A204.1 (cell line): ENCODE results near the gene PKP4.

ENCODE experiments used
- FAIRE-seq: peaks from 2 replicates; lab custom pipeline; 2012; peaks lifted over from hg19 to GRCh38; lab: Jason Lieb, UNC

PKP4 gene

DNA sequence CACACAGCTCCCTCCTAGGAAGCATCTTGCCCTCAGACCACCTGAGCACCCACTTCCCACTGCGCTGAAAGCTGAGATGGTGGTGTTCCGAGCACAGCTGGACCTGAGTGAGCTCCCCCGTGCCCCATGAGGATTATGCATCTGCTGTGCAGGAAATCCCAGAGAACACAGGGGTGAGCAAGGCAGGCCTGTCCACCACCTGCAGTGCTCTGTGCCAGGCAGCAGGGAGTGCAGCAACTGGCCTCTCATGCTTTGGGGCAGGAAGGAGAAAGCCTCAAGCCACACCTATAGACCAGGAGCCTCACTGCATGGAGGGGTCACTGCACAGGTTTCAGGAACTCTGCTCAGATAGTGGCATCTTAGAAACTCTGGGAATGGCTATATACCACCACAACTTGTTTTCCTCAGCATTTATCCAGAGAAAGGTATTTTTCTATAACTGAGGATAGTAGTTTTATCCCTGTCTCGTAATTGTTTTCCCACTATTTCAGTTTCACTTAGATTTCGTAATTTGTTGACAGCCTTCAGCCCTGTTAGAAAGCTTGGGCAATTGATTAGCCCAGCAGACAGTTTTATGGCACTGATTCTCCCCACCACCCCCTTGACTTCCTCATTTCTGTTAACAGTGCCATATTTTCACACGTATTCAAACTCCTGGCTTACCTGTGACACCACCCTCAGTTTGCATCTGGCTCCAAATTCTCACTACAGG is 194.1 kb downstream of the PKP4 start:
- no peak for FAIRE-seq

DNA sequence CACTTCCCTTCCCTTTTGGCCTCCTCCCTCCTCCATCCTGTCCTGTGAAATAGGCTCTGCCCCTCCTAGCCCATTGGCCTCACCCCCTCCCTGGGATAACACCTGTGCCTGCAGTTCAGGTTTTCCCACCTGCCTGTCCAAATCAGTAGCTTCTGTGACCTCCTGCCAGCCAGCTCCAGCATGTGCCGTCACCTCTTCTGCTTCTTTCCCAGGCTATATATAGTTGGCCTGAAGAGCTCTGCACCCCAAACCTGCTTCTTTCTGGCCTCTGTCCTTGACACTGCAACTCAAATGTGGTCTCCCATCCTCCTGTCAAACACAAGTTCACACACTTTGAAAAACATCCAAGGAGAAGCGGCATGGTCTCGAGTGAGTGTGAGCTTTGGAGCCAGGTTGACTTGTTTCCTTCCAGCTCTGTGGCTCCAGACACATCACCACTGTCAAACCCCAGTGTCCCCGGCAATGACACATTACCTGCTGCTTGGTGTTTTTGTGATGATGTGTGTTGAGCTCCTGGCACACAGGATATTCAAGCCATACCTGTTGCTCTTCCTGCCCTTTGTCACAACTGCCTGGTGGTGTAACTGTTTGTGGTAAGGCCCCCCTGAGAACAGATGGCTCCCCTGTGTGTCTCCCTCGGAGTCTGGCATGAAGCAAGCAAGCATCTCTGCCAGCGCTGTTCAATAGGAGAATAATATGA is 194.8 kb downstream of the PKP4 start:
- FAIRE-seq, result no peak

DNA sequence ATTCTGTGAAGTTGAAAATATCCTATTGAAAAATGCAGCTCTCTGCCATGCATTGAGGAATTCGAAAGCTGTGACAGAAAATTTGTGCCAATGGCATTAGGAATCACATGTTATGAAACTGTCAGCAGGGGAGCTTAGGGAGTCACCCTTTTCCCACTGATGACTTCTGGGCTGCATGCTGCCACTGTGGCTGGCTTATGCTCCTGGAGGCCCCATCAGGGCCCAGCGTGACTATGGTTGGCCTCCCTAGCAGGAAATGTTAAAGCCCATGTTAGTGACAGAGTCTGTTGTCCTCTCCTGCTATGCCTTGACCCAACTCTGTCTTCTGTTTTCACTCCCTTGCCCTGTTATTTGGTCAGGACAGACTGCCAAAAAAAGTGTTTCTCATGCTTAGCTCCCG is 198.9 kb downstream of the PKP4 start:
- FAIRE-seq, result no peak

DNA sequence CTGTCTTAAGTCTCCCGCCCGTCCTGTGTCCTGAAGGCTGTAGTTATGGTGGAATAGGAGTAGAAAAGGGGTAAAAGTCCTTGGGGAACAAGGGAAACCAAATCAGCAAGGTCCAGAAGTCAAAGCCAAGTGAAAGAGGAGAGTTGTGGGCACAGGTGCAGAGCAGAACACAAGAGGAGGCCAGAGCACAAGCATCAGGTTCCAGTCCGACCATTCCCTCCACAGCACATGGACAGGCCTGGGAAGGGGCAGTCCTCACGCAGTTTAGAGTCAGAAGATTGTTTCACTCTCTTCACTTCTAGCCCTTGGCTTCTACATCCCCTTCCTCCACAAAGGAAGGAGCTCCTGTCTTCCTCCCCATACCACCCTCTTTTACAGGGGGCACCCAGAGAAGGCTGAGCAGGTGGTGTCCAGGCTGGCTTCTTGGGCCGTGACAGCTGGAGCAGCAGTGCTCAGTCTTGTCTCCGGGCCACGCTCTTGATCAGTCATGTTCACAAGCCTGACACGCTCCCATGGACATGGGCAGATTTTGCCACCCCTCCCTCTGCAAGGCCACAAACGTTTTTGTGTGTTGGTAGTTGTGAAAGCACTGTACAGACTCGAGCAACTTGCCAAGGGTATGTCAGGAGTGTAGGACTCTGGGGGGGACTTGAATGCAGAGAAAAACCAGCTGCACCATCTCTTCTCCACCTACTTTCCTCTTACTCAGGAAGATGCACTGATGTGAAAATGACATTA is 199.9 kb downstream of the PKP4 start:
- FAIRE-seq, result no peak

DNA sequence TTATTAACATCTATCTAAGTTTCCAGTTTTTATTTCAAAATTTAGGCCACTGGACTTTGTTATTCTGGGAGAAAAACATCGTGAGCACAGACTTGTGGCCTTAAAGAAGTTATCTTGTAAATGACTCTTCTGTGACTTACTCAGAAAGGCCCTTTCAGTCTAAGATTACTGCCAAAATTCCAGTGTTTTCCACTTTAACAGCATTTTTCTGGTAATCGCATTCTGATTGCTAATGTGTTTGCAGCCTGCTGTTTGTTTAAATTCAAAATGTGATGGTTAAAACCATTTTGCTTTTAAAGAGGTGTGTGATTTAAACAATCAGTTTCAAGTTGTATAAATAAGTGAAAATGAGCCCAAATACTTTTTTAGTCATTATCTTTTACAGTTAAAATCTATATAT is 201.6 kb downstream of the PKP4 start:
- no peak for FAIRE-seq

DNA sequence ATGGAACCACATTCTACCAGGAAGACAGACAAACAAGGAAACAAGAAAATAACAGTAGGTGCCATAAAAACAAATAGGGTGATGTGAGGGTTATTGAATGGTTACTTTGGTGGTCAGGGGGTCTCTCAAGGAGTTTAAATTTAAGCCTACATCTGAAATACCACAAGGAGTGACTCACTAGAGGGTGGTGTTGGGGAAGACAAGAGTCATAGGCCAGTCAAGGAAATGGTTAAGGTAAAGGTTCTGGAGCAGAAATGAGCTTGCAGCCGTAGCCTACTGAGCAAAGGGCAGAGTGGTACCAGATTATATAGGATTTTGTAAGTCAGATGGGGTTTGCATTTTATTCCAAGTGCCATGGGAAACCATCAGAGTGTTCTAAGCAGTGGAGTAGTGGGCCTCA is 202.7 kb downstream of the PKP4 start:
- no peak for FAIRE-seq

DNA sequence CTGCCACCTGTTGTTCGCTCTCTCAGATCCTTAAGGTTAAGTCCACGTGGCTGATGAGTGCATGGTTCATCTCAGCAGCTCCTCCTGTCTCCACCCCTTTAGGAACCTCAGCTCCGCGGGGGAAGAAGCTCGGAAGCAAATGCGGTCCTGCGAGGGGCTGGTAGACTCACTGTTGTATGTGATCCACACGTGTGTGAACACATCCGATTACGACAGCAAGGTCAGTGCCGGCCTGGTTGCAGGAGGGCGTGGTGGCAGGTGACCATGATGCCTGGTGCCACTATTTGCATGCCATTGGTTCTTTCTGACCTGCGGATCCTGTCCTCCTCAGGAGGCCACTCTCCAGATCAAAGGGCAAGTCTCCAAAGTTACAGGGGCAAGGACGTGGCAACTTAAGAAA is 204.5 kb downstream of the PKP4 start:
- FAIRE-seq, result no peak

DNA sequence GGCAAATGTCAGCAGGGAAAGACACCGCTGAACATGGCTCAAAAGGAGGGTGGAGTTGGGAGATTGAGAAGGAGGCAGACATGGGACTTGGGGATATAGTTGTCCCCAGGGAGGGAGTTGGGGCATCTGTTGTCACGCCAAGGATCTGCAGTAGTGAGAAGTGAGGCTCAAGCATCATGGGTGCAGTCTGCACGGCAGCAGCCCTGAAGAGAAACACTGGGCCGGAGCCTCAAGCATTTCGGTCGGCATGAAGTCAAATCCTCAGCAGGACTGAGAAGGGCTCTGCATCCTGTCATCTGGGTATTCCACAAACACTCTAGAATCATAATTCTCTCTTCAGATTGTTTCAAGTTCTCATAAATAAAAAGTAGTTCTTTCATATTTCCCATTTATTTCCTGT is 205.7 kb downstream of the PKP4 start:
- FAIRE-seq, result no peak

DNA sequence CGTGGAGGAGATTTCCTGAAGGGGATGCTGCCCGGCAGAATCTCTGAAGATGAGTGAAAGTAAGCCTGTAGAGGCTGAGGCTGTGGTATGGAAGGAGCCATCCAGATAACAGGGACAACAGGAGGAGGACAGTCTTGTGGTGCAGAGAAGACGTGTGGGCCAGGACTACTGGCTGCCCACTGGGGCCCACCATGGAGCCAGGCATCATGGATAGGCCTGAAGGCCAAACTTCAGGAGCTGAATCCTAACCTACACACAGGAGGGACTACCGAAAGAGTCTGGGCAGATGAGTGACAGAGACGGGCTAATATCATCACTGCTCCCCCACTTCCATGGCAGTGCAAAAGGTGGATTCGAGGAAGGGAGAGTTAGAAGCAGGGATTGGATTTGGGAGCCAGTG is 207.0 kb downstream of the PKP4 start:
- FAIRE-seq, result no peak

DNA sequence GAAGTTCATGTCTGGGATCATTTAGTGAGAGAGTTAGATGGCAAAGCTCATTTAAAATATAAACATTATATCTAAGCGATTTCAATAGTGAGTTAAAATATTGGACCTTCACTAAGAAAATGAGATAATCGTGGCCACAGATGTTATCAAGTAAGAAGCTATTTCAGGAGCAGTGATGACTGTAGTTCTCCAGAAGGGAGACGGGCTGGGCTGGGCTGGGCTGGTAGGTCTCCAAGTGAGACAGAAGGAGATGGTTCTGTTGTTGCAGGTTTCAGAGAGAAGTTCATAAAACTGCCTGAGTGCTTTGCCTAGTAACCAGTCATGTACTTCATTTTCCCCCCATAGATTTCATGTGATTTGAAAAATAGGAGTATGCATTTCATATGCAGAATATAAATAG is 208.2 kb downstream of the PKP4 start:
- FAIRE-seq, result no peak

DNA sequence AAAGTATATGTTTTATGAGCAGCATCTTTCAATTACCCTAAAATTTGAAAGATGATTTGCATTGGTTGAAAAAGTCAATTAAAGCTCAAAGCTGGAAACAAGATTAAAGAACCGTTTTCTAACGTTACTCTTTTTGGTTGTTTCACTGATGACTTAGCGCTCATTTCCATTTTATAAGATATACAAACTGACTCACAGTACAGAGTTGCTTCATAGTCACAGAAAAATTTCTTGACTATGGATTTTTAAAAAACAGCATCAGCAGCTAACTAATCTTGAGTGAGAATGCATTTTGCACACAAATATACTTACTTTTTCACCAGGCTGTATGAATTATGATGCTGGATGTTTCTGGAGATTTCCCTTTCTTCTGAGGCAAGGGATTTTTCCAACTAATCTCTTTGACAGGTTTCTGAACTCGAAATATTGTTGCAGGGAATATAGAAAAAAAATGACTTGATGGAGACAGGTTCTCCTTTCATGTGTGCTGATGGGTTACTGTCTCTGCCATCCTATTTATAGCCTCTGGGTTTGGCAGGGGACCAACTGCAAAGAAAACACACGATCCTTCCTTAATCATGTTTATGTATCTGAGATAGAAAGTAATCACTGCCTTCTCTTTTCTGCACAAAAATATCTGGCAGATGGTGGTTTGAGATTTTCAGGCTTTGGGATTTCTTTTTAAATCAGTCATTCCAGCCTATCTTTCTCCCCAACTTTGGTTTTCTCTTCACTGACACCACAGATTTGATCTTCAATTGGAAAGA is 209.0 kb downstream of the PKP4 start:
- no peak for FAIRE-seq

DNA sequence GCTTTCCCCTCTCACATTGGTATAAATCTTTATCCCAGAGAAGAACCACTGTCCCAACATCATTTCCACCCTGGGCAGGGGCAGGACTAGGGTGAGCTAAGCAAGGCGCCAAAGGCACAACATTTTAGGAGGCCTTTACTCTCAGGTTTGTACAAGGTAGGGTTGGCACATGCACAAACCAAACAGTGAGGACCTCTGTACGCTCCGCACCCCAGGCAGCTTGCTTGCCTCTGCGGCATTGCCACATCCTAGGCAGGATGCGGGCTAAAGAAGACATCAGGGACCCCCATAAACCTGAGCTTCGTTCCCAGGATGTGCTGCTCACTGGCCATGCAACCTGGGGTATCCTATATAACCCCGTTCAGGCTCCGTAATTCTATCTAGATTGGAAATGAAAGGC is 210.2 kb downstream of the PKP4 start:
- FAIRE-seq, result no peak

DNA sequence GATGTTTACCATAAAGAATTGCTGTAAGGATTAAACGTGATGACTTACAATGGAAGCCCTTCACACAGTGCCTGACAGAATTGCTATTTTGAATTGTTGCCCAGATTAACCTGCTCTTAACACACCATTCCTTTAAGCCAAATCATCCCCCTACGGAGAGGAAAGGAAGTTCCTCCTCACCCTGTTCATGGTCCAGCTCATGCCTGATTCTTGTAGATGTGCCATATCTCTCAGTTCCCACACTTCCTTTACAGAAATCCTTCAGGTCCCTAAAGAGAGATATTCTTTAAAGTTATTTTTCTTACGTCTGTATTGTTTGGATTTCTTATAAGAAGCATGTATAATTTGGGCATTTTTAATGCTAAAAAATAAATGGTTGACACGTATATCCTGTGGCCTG is 210.8 kb downstream of the PKP4 start:
- FAIRE-seq, result no peak

DNA sequence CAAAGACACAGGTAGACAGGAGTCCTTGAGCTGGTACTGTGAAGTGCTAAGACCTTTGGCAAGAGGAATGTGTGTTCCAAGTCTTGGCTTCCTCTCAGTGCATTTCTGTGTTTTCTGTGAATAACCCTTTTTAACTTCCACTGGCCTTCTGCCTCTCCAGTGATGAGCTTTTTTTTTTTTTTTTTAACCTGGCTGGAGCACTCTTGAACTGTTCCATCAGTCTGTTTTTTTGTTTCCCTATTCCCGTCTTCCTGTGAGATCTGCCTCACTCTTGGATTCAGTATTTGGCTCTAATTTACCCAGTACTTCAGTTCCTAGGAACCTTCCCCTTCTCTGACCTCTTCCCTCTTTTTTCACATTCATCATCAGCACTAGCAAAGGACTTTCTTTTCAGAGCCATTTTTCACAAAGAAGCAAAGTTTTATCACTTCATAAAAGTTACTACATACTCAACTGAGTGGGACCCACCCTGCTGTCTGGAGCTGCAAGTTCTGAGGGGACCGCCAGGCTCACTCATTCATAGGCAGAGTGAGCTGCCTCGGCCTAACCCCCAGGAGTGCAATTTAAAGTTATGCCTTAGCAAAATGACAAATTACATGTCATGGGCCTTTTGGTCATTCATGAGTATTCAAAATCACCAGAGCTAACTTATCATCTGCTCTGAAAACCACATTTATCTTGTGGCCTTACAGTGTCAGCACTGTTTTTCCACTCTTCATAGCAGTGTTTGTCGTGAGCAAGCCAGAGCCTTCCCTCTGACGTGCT is 211.4 kb downstream of the PKP4 start:
- no peak for FAIRE-seq

DNA sequence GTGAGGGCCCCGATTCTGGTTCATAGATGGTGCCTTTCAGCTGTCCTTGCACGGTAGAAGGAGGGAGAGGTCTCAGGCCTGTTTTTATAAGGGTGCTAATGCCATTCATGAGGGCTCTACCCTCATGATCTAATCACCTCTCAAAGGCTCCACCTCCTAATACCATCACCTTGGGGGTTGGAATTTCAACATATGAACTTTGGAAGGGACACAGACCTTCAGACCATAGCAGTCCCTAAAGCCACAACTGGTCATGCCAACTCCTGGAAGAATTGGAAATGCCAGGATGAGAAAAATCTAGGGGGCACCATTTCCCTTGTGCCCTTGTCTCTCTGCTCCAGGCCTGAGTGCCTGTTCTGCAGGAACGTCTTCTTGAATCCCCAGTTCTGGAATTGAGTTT is 213.5 kb downstream of the PKP4 start:
- FAIRE-seq, result no peak

DNA sequence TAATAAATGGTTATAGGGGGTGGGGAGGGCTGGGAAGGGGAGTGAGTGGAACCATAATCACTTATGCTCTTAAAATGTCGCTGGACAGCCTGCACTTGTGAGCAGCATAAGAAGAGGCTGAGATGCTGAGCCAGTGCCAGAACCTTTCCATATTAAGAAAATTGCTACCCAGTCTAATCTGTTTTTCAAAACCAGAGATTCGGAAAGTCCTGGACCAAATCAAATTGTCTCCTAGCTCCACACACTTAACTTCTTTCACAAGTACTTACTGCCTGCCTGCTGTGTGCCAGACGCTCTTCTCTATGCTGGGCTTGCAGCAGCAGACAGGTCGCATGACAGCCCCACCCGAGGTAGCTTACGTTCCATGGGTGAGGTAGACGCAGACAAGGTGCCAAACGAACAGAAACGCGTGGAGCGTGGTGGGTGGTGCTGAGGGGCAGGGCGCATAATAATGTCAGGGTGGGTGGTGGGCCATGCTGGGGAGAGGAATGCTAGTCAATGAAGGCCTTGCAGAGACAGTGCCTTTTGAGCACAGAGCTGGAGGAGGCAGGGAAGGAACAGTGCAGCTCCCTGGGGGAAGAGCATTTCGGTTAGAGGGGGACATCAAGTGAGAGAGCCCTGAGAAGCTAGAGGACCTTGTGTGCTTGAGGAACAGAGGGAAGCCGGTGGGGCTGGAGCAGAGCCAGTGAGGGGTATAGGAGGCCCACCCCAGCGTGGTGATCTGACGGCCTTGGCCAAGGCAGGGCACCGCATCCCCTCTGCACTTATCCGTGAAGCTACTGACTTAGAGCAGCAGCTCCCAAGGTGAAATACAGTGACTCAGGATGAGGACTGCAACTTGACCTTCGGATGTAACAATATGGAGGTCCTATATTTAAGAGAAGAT is 214.9 kb downstream of the PKP4 start:
- no peak for FAIRE-seq

DNA sequence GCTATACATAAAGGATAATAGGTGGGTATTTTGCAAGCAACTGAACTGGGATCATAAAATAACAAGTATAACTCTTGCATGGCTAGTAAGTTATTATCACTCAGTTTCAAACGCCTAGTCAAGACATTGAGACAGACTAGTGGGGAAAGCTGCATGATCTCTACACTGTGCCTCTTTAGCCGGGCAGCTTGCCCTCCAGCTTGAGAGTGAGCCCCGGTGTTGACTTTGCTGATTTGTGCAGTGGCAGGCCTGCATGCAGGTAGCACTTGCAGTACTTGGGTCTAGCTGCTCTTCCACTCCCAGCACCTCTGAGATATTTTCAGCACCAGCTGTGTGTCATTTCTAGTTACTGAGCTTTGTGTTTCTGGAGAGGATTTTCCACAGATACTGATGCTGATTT is 219.5 kb downstream of the PKP4 start:
- no peak for FAIRE-seq

DNA sequence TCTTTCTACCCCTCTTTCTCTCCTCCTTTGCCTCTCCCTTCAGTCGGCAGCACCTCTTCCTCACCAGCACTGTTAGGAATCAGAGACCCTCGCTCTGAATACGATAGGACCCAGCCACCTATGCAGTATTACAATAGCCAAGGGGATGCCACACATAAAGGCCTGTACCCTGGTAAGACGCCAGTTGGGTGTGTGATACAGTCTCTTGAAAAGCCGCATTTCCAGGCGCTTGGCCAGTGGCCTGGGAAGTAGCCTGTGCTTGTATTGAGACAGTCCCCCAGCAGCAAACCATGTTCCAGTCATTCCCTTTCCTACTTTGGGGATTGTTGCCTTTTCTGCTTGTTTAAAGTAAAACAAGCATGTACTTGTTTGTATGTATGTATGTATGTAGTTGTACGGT is 219.9 kb downstream of the PKP4 start:
- FAIRE-seq, result no peak

DNA sequence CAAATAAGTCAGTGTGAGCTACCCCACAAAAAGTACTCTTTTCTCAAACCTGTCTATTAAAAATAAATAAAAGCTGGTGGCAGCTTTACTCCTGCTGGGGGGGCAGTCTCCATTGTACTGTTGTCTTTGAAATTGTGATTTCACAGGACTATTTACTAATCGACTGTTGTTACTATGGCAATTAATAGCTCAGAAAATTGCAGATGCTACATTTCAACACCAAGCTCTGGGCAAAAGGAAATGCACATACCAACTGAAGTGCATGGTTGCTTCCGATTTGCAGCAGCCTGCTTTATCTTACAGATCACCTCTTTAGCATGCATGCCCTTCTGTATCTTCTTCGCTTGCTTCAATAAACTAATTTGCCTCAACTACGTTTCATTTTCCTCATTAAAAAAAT is 220.8 kb downstream of the PKP4 start:
- FAIRE-seq, result no peak

DNA sequence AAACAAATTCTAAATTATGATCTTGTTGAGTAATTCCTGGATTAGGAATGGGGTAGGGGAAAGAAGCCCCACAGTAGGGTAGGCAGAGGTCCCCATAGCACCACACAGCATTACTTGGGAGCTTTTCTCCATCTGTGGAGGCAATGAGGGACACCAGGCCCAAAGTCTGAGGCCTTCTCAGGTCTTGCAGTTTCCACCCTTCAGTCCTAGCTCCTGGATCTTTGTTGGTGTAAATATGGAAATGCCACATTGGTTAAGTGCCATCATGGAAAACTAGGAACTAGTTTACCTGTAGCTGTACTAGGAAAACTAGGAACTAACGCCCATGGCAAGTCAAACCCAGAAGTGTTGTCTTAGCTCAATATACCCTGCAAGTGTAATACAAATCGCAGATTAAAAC is 225.1 kb downstream of the PKP4 start:
- no peak for FAIRE-seq

DNA sequence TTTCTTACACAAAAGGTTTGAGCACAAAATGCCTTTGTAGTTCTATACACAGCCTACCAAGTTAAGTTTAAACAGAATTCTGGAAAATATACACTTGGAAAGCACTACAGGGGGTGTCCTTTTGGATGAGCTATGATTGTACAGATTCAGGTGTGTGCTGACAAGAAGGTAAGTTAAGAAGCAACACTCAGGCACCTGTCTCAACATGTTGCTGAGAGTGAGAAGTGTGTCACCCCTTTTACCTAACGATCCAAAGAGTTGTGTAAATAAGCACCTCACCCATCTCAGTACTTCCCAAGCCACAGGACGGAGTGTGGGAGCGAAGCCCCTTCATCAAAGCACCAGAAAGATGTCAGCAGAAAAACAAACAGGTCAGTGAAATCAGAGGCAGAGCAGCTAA is 228.9 kb downstream of the PKP4 start:
- FAIRE-seq, result no peak
